Vagina (tissue), 2 donors: ENCODE data around the gene NOLC1. TPM values are rescaled to one million over a fixed set of nuclear protein-coding genes. Genes with fewer than 3 reads are reported as not detected.

Source experiments
- DNase-seq, 2 donors: peaks; one replicate each; pipeline ENCODE4 v3.0.0-alpha.2; 2017; ENCODE audit errors: extremely low spot score in 2 of 2
- H3K27ac ChIP-seq: fragments of 200-600 bp; sonication (generic); one replicate; pipeline ENCODE4 v1.5.1; 2019
- H3K27me3 ChIP-seq: fragments of 200-600 bp; sonication (generic); one replicate; pipeline ENCODE4 v1.5.1; 2019
- H3K36me3 ChIP-seq, 2 donors: fragments of 200-600 bp; sonication (generic); one replicate each; pipeline ENCODE4 v1.5.1; 2017 to 2019
- H3K4me1 ChIP-seq: fragments of 200-600 bp; sonication (generic); one replicate; pipeline ENCODE4 v1.5.1; 2019
- H3K4me3 ChIP-seq, 2 donors: fragments of 200-600 bp; sonication (generic); 1 replicate in 1 of 2; 2 replicates in 1 of 2; pipeline ENCODE4 v1.5.1; 2016 to 2019
- H3K9me3 ChIP-seq: fragments of 200-600 bp; sonication (generic); one replicate; pipeline ENCODE4 v1.5.1; 2019
- CTCF ChIP-seq, 3 experiments: fragments of 450-650 bp in 2 of 3; fragments of 200-600 bp in 1 of 3; sonication (generic) in 1 of 3; IDR thresholded peaks; one replicate each; pipeline ENCODE4 v1.5.1; 2017 to 2019; ENCODE audit warnings: antibody characterized with exemption in 3 of 3, mild to moderate bottlenecking in 2 of 3, moderate library complexity in 2 of 3
- POLR2A ChIP-seq, 2 donors: fragments of 450-650 bp; IDR thresholded peaks; one replicate each; pipeline ENCODE4 v1.6.1; 2017; ENCODE audit warnings: antibody characterized with exemption in 2 of 2, mild to moderate bottlenecking in 2 of 2, moderate library complexity in 2 of 2
- POLR2AphosphoS5 ChIP-seq, 2 donors: sonication (generic); formaldehyde crosslinking; IDR thresholded peaks; one replicate each; pipeline ENCODE4 v1.9.0; 2017; ENCODE audit warnings: antibody characterized with exemption in 2 of 2, mild to moderate bottlenecking in 2 of 2, low read depth in 1 of 2; ENCODE audit not compliant: insufficient read depth in 1 of 2
- intact Hi-C: fragments of 100-400 bp; cut with DNase I; formaldehyde crosslinking; loops from one replicate; pipeline ENCODE4 v1.15.1; 2023
- total RNA-seq: library from RNA; depleted of rRNA; stranded (reverse); fragments of >200 nt; gene quantifications from one replicate; pipeline ENCODE4 v1.2.3, GENCODE V29; 2016

The NOLC1 gene
- total RNA-seq, result 61.9 TPM

GRCh38 chr10:102151774-102152544, at the start of gene NOLC1:
TSS of gene NOLC1 (plus strand) at chr10:102152389. CDS start at chr10:102152411, 22 bp downstream.
- intact Hi-C loops, result loop anchor here (2.0 kb wide), 1 partner anchor 19 kb away; the partner anchor contains the start of gene PPRC1
- Histone ChIP-seq H3K27ac (peak within 1 kb of the TSS; percentile 81), H3K4me3 (peak within 1 kb of the TSS; percentile 66 to 93), H3K36me3 (peaks cover 0 to 31% of the 10 kb centered on the region in 2 donors), H3K9me3 (no peaks in the 10 kb centered on the region), H3K4me1 (peaks cover 29% of the 10 kb centered on the region), H3K27me3 (no peaks in the 10 kb centered on the region)
- no peak for TF ChIP-seq CTCF (IDR thresholded peaks at IDR 0.05)
- peak; percentile 97 to 100 for TF ChIP-seq POLR2AphosphoS5 (IDR thresholded peaks at IDR 0.05; ENCODE audit: insufficient read depth in 1 of 2, low read depth in 1 of 2)
- peak in 1 of 2 donors; percentile 76 for TF ChIP-seq POLR2A (IDR thresholded peaks at IDR 0.05)
- peak; percentile 99 to 100 for DNase-seq

- no peak for DNase-seq
- H3K27ac ChIP-seq, result no peak overlapping the region
- no peaks in the 10 kb centered on the region for H3K4me1 ChIP-seq
- no peak for TF ChIP-seq POLR2AphosphoS5 (IDR thresholded peaks at IDR 0.05; ENCODE audit: insufficient read depth in 1 of 2, low read depth in 1 of 2)
- TF ChIP-seq CTCF (IDR thresholded peaks at IDR 0.05), result no peak
- no peak for TF ChIP-seq POLR2A (IDR thresholded peaks at IDR 0.05)
- no peak overlapping the region for H3K4me3 ChIP-seq
- H3K9me3 ChIP-seq, result no peaks in the 10 kb centered on the region
- no peaks in the 10 kb centered on the region for H3K27me3 ChIP-seq
- intact Hi-C loops, result no loop called here
- H3K36me3 ChIP-seq, result peaks cover 0 to 7% of the 10 kb centered on the region in 2 donors
Observed at GRCh38 chr10:102102421-102102820, 49.8 kb upstream of the NOLC1 start.

GRCh38 chr10:102106998-102107397, 45.2 kb upstream of the NOLC1 start:
- H3K27ac ChIP-seq, result no peak overlapping the region
- H3K36me3 ChIP-seq, result peaks cover 5 to 47% of the 10 kb centered on the region in 2 donors
- H3K9me3 ChIP-seq, result no peaks in the 10 kb centered on the region
- H3K4me3 ChIP-seq, result no peak overlapping the region
- peaks cover 11% of the 10 kb centered on the region for H3K4me1 ChIP-seq
- H3K27me3 ChIP-seq, result no peaks in the 10 kb centered on the region
- DNase-seq, result no peak
- intact Hi-C loops, result no loop called here
- no peak for TF ChIP-seq POLR2A (IDR thresholded peaks at IDR 0.05)
- TF ChIP-seq CTCF (IDR thresholded peaks at IDR 0.05), result no peak
- no peak for TF ChIP-seq POLR2AphosphoS5 (IDR thresholded peaks at IDR 0.05; ENCODE audit: insufficient read depth in 1 of 2, low read depth in 1 of 2)

- DNase-seq, result no peak
- H3K4me3 ChIP-seq, result no peak overlapping the region
- no peak overlapping the region for H3K27ac ChIP-seq
- no peaks in the 10 kb centered on the region for H3K9me3 ChIP-seq
- peaks cover 5 to 47% of the 10 kb centered on the region in 2 donors for H3K36me3 ChIP-seq
- intact Hi-C loops, result no loop called here
- no peaks in the 10 kb centered on the region for H3K27me3 ChIP-seq
- peaks cover 34% of the 10 kb centered on the region for H3K4me1 ChIP-seq
- TF ChIP-seq POLR2AphosphoS5 (IDR thresholded peaks at IDR 0.05; ENCODE audit: insufficient read depth in 1 of 2, low read depth in 1 of 2) (no peak), CTCF (IDR thresholded peaks at IDR 0.05) (no peak), POLR2A (IDR thresholded peaks at IDR 0.05) (no peak)
Observed at GRCh38 chr10:102109166-102110116, 42.7 kb upstream of the NOLC1 start.
